BE2C (cell line): ENCODE measurements around the gene LRMDA.

Source experiments
- DNase-seq: peaks from one replicate; pipeline ENCODE4 v3.0.0-alpha.2; 2020
- H3K27me3 ChIP-seq: fragments of 250-450 bp; sonication (Bioruptor Pico); 2 replicates; pipeline ENCODE4 v1.5.1; 2020; ENCODE audit warnings: mild to moderate bottlenecking
- H3K36me3 ChIP-seq: fragments of 250-450 bp; sonication (Bioruptor Pico); 2 replicates; pipeline ENCODE4 v1.5.1; 2020; ENCODE audit warnings: mild to moderate bottlenecking
- H3K4me1 ChIP-seq: fragments of 250-450 bp; sonication (Bioruptor Pico); 2 replicates; pipeline ENCODE4 v1.5.1; 2020
- H3K4me3 ChIP-seq: 2 replicates; pipeline ENCODE4 v1.5.1; 2011; ENCODE audit warnings: low read depth, low read length
- H3K9me3 ChIP-seq: fragments of 250-450 bp; sonication (Bioruptor Pico); 2 replicates; pipeline ENCODE4 v1.5.1; 2020
- CTCF ChIP-seq: IDR thresholded peaks from 2 replicates; pipeline ENCODE4 v1.5.1; 2012; ENCODE audit warnings: mild to moderate bottlenecking, low read depth, low read length

Gene LRMDA

GRCh38 chr10:76033457-76034196 is 602.2 kb downstream of the LRMDA start:
- no peak for DNase-seq
- Histone ChIP-seq H3K27me3 (no peaks in the 10 kb centered on the region), H3K4me1 (peaks cover 9% of the 10 kb centered on the region), H3K36me3 (no peaks in the 10 kb centered on the region), H3K4me3 (no peak overlapping the region), H3K9me3 (no peaks in the 10 kb centered on the region)
- no peak for TF ChIP-seq CTCF

GRCh38 chr10:76034353-76035205 is 603.2 kb downstream of the LRMDA start:
- Histone ChIP-seq H3K27me3 (no peaks in the 10 kb centered on the region), H3K36me3 (no peaks in the 10 kb centered on the region), H3K4me1 (peaks cover 9% of the 10 kb centered on the region), H3K4me3 (peak overlapping the region; percentile 47), H3K9me3 (no peaks in the 10 kb centered on the region)
- TF ChIP-seq CTCF, result no peak
- peak; percentile 55 for DNase-seq

- Histone ChIP-seq H3K9me3 (no peaks in the 10 kb centered on the region), H3K4me3 (peak overlapping the region; percentile 47), H3K27me3 (no peaks in the 10 kb centered on the region), H3K36me3 (no peaks in the 10 kb centered on the region), H3K4me1 (peaks cover 9% of the 10 kb centered on the region)
- no peak for DNase-seq
- TF ChIP-seq CTCF, result no peak
Observed at GRCh38 chr10:76035206-76036110, 604.0 kb downstream of the LRMDA start.

- no peaks in the 10 kb centered on the region for H3K36me3 ChIP-seq
- DNase-seq, result peak; percentile 61
- H3K9me3 ChIP-seq, result no peaks in the 10 kb centered on the region
- TF ChIP-seq CTCF, result peak; percentile 85
- H3K4me3 ChIP-seq, result peak overlapping the region; percentile 47
- H3K27me3 ChIP-seq, result no peaks in the 10 kb centered on the region
- peaks cover 9% of the 10 kb centered on the region for H3K4me1 ChIP-seq
Observed at GRCh38 chr10:76036111-76036940, 604.9 kb downstream of the LRMDA start.

- no peak for TF ChIP-seq CTCF
- no peak overlapping the region for H3K4me3 ChIP-seq
- no peak for DNase-seq
- H3K9me3 ChIP-seq, result no peaks in the 10 kb centered on the region
- no peaks in the 10 kb centered on the region for H3K36me3 ChIP-seq
- H3K27me3 ChIP-seq, result no peaks in the 10 kb centered on the region
- H3K4me1 ChIP-seq, result peaks cover 9% of the 10 kb centered on the region
Observed at GRCh38 chr10:76036962-76037361, 605.5 kb downstream of the LRMDA start.
